Stimulated activated CD8-positive, alpha-beta memory T cell treated with anti-CD3 and anti-CD28 coated beads, Interleukin-7, amount 100 ng/mL, for 4 hours (primary cell): Measurements from ENCODE around the gene HOXA7.

Experiments used
- DNase-seq, 2 donors: peaks; one replicate each; pipeline ENCODE4 v3.0.0-alpha.2; 2020; ENCODE audit warnings: low read depth in 2 of 2

The HOXA7 gene

DNA sequence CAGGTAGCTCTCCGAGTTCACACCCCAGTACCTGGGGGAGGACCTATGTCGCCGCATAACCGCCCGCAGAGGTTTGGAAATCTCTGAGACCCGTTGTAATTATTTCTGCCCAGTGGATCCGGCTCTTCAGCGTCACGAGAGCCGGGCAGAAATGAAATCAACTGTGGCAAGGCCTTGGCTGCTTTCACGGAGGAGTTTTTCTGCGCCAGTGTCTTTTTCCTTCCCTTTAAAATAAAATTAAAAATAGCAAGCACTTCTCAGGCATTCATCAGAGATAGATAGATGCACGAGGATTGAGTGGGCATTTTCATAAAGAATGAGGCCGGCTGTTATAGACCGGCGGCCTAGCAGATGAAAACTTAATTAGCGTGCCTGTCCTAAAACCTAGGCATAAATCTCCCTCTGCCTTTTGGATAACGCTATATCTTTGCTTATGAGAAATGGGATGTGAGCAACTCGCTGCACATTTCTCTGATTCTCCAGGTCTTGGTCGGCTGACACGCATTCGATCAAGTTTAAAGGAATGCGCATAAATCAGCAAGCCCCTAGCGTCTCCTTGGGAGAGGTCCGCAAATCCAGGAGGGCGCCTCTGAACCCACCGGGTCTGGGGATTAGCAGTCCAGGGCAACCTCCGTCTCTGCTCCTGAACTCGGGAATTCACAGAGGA, 37.0 kb upstream of the HOXA7 start:
- DNase-seq, result no peak

DNA sequence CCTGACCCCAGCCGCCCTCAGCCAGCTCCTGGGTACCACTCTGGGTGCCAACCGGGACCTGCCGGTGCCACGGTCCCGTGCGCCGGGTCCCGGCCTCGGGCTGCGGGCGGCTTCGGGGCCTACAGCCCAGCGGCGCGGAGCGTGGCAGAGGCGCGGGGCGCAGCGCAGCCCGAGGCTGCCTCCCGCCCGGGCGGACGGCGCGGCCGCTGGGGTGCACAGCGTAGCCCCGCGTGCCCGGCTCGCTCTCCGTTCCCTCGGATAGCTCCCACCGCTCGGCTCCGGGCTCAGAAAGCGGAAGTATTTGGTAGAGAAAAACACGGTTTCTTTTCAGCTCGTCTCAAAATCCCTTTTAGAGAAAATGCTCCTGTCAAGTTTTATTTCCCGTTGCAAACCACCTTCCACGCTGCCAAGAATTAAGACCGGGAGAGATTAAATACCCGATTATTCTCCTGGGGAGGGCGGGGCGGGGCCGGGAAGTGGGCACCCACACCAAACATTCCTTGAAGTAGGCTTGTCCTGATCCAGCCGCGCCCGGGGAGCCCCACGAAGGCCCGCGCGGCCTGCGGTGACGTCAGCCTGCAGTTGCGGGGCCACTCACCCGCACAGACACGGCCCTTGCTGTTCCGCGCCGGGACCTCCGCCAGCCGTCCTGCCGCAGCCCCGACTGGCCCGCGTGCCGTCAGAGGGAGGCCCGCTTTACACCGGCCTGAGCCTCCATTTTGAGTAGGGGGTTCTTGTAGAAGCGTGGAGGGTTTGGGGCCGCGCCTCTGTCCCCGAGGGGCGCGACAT, 36.3 kb upstream of the HOXA7 start:
- no peak for DNase-seq

DNA sequence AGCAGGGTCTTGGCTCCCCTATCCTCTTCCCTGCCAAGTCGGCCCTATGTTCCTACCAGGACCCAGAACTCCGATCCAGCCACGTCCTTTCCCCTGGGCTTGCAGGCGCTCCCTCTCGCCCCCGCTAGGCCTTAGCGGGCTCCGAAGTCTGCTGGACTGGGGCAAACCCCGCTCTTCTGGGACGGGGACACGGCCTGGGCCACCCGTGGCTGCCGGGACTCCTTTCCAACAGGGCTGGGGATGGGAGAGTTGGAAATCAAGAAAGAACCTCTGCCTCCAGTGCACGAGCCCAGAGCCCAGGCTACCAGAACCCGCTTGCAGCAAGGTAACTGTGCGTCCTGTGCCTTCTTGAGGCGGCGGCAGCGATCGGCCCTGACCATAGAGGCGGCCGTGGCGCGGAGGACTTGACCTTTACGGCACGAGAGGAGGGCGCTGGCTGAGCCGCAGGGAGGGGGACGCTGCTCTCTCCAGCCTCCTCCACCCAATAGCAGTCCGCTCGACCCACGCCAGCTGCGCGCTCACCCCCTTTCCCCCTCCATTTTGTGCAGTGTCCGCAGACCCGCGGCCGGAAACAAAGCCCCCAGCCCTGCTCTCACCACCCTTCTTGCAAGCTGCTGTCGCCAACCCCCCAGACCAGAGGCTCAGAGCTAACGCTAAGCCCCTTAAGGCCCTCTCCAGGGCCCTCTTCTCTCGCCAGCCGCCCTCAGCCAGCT, 35.5 kb upstream of the HOXA7 start:
- no peak for DNase-seq

DNA sequence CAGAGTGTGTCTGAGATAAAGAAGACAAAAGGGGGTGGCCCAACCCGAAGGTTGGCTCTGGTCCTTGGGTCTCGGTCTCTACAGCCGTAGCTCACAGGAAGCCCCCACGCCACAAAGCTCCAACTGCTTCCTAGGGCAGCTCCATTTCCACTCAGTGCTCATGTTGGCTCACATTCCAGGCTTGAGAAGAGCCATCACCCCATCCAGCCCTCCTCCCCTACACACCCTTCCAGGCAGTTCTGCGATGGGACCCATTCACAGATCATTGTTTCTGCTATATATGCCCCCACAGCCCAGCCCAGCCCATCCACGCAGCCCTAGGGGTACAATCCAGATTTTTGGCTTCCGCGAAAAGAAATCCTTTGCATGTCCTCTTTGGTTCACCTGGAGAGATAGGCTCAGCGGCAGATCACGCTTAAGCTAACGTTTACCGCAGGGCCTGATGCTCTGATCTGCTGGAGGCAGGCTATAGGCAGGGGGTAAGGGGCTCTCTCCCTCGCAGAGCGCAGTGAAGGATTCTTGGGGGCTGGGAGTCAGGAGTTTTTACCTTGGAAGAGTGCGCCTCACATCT, 34.8 kb upstream of the HOXA7 start:
- no peak for DNase-seq

DNA sequence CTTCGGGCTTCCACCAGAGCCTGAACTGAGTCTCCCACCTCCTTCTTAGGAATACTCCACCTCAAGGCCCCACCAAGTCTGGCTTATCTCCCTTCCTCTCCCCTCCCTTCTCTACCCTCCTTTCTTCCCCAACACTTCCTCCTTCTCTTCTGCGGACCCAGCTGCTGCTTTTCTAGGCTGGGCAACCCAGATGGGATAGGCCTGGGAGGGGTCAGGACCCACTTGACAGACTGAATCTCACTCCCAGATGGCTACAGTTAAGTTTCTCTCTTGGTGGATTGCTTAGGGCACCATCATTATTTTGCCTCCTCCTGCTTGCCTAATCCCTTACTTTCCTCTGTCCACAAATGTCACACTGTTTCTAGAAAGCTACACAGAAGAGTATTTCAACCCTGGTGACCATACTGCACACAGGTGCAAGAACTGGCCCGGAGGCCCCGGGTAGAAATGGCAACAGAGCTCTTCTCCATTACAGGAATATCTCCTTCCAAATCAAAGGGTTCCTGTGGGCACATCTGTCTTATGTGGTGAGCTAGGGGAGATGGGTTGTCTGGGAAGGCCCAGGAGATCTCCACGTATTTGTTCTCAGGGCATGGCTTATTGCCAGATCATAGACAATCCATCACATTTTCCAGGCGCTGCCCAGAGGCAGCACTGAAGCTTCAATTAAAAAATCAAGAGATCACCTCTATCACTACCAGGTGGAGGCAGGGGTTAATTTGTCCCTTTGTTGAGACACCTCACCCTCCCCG, 33.7 kb upstream of the HOXA7 start:
- no peak for DNase-seq

DNA sequence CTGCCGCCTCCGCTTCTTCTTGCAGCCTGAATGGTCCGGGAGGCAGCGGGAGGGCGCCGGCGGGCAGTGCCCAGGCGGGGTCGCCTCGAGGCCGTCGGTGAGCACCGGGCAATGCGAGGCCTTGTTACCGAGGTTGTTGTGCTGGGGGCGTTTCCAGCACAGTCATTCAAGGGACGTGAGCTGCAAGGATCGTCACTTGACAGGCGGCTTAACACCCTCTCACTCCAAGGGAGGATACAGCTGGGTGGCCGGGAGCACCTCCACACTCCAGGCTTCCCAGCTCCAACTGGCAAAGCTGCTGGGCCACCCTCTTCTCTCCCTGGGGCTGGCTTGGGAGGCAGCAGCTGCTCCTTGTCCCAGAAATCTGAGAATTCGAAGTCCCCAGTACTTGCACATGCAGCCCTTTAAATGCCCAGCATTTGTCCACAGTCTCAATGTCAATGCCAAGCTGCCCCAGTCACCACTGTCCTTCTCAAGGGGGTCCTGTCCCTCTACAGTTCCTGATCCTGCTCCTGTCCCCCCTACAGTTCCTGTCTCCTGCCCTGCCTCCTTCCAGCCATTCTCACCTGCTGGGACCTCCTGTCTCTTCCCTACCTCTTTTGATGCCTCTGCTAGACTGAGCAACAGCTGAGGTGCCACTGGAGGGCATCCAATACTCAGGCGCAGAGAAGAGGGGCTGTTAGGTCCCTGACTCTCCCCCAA, 33.0 kb upstream of the HOXA7 start:
- DNase-seq, result no peak

DNA sequence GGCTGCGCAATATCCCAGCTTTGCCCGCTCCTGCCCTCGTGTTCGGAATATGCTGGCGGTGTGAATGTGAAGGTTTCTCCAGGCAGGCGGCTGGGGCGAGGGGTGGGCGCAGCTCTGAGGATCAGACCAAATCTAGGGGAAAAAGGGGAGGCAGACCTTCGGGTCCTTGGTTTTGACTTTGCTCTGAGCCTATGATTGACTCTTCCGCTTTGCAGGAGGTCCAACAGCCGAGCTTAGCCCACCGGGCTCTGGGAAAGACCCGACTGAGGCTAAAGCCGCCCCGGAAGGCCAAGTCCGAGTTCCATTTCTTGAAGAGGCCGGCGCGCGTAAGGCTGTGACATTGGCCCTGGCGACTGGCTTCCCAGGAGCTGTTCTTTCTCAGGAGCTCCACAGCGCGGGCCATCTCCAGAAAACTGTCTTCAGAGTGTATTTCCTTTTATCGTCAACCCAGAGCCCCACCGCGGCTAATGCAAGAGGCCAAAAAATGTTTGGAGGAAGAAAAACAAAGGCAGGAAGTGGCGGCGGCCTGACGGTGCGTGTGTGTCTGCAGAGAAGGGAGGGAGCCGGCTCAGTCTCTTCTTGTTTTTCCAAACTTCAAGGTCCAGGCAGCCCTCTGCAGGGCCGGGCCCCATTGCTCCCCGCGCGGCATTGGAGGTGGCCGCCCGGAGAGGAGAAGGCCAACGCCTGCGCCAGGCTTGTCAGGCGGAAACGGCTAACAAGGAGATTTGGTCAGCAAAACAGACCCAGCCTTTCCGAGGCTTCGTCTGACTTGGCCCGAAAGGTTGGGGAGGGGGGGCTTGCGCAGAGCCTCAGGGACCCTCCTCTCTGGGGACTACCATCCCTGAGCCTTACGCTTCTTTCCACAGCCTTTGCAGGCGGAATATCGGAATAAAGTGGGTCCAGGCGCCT, 32.2 kb upstream of the HOXA7 start:
- DNase-seq, result no peak

DNA sequence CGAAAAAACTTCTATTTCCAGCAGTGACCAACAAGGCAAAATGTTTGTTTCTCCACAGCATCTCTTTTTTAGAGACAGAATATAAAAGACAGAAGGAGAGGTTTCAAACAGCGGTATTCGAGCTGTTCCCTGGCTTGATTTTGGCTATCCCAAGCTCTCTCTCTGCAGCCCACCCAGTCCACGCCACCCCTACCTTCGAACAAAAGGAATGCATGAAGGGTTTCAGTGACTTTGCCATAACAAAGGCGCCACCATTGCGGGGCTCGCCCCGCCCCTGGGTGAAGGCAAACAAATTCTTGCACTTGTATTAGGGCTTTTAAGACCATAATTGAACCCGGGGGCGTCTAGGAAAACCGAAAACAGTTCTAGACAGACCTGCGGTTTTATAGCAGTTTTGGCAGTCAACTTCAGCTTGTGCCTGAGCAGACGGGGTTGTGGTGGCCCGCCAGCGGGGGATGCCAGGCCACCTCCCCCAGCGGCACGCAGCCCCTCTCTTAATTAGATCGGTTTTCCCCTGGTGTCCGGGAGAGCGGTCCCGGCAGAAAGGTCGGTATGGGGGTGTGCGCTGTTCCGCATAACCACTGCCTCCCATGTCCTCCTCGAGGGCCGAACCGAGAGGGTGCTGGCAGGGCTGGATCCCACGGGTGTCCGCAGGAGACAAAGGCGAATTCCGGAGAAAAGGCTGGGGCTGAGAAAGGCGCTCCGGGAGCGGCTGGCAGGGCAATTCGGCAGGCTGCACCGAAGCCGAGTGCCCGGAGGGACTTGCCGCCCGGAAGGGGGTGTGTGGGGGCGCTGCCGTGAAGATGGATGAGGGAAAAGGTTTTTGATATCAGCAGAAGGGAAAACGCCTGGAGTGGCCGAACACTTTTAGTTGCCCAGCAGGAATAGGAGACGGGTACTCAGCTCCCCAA, 31.3 kb upstream of the HOXA7 start:
- no peak for DNase-seq

DNA sequence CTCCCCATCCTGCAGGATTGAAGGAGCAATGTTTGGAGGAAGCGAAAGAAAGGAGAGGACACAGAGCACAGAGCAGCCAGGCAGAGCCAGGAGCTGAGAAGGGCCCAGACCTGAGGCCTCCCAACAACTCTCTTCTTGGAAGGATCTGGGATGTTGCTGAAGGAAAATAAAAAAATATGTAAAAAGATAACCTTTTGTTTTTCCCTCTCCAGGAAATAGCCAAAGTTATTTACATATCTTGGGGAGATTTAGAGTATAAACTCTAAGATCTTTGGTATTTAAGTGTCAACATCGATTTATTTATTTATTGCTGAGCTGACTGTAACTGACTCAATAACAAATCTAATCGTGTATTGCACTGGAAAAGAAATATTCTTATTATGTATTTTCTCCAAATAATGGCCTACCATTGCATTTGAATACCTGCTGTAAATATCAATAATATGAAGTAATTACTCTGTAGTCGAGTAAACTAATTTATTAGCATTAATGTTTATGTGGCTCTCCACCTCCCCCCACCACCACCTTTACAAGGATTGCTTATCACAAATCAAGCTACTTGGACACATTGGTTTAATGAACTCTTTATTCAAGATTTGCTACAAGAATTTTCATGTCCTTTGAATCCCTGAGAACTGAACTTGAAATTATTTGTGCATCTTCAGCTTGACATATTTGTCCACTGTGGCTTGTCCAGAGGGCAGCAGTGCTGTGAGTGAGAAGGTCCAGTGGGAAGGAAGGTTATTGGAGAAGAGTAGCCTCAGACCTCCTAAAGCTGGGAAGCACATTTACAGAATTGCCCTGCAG, 30.4 kb upstream of the HOXA7 start:
- no peak for DNase-seq

DNA sequence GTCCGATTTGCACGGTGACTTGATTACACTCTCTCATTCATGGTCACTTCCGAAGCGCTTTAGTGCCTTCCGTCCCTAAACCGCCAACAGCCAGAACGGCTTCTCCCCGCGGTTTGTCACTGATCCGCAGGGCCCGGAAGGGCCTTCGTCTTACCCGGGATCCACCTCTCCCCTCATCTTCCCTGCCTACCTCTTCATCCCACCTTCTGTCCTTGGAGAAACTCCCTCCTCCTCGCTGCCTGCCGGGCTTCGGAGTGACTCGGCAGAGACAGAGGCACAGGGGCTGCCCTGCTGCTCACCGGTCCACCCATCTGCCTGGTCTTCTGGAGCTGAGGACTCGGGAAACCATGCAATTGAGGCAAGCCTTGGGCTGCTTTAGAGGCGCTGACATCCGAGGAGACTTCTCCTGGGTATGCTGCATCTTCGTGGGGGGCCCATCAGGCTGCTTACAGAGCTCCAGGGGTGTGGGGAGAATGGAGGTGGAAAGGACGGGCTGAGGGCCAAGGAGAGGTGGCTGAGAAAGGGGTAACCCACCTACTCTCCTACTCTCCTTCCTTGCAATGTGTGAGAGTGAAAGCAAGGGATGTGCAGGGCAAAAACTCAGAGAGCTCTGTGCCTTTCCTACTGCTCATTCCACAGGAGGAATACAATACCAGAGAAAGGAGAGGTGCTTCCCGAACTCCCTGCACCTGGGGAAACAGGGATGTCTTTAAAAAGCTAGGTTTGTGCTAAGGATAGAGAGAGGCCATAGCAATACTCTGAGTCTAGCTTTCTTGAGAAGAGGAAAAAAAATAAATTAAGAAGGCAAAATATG, 29.6 kb upstream of the HOXA7 start:
- no peak for DNase-seq

DNA sequence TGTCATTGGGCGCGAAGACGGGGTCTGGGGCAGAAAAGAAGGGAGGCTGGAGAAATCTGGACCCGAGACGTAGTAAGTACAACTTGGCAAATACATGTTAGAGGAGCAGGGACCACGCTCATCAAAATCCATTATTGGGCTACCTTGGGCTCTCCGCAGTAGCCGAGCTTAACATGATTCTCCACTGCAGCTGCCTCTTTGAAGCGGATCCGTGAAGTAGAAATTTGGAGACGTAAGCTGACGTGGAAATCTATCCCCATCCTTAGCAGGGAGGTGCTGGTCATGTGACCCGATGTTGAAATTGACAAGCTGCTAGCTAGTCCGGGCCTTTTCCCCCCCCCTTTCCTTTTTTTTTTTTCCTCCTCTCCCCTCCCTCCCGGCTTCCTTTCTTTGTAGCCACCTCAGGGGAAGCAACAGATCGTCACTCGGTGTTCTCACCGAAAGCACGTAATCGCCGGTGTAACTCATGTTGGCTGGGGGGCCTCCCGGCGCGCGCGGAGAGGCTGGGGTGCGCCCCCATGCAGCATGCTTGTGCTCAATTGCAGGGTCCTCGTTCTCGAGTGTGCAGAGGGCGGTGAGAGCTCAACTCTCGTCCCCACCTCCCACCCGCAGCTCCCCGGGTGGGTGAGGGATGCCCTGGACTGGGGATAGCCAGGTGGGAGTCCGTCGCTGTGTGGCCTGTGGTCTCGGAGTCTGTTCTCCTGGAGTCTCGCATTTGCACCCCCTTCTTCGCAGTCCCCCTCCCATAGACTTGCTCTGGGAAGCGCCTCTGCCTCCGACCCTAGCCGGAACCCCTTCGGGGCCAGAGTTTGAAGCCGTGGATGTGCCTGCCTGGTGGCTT, 28.8 kb upstream of the HOXA7 start, which contains the start of gene HOXA11:
HOXA11 (minus strand) TSS at position 220 of the 841 bp plus-strand sequence; CDS start at position 132, 88 bp downstream.
- DNase-seq, result no peak

DNA sequence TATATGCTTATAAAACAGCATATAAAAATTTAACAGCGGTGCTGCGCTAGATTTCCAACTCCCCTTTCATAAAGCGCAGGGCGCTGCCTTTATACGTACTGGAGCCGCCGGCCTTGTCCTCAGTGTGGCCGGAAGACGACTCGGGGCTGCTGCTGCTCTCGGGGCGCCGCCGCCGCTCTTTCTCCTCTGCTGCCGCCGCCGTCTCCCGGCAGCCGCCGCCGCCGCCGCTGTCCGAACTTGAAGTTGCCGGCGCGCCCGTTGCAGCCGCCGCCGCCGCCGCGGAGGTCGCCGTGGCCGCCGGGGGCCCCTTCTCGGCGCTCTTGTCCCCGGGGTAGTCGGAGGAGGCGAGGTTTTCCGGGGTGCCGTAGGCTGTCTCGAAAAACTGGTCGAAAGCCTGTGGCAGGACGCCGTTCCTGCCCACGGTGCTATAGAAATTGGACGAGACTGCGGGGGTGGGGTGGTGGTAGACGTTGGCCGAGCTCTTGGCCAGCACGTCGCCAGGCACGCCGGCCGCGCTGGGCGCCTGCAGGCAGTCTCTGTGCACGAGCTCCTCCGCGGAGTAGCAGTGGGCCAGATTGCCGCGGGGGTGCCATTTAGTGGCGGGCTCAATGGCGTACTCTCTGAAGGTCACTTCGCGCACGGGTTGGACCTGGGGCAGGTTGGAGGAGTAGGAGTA, 28.0 kb upstream of the HOXA7 start:
- DNase-seq, result no peak

DNA sequence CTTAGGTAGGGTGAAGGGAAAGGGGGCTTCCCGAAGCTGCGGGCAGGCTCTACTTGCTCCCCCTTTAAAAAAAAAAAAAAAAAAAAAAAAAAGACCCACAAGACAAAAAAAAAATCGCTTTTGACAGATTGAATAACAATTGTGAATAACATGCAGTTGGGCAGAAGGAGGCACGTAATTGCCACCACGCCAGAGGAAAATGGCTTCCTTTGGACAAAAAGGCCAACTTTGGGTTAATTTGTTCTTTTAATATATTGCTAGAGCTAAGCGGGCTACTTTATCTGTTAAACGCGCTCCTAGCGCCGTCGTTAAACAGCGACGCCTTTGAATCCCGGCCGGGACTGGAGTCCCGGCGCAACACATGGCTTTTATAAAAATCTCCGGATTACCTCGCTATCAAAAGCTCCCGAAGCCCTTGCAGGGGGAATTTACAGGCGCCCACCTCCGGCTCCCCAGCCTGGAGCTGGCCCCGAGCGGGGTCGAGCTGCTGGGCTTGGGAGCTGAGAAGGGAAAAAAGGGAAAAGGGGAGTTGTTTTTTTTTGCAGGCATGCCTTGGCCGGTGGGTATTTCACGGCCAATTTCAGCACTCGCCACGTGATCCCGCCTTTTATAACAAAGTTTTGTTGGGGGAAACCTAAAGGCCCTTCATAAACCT, 27.3 kb upstream of the HOXA7 start:
- no peak for DNase-seq

DNA sequence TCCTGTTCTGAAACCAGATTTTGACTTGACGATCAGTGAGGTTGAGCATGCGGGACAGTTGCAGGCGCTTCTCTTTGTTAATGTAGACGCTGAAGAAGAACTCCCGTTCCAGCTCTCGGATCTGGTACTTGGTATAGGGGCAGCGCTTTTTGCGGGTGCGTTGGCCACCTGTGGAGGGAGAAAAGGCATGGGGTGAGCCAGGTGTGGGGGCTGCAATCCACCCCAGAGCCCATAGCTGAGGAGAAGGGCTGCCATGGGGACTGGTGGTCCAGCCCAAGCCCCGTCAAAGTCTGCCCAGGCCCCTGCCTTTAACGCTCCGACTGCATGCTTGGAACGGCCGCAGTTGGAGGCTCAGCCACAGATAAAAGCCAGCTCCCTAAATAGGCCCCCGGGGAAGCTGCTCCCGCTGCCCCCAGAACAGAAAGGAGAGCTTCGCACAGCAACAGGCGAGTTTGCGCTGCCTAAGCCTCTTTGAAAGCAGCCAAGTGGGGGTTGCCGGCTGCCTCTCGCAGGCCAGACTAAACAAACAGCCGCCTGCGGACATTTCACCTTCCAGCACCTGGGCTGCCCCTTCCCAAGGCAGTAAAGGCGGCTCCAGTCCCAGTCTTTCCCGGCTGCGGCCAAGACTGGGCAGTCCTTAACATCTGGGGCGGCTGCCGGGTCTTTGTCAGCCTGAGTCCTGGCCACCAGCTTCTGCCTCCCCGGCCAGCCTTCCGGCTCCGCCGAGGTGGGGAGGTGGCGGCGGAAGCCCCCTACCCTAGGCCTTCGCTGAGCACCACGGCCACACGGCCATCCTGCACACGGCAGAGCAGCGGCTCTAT, 26.6 kb upstream of the HOXA7 start:
- DNase-seq, result no peak
